Measurements from ENCODE around the gene RASL10A.

GRCh38 chr22:29265929-29266328, 49.6 kb downstream of the RASL10A start:
- TF ChIP-seq, protein P1, sequence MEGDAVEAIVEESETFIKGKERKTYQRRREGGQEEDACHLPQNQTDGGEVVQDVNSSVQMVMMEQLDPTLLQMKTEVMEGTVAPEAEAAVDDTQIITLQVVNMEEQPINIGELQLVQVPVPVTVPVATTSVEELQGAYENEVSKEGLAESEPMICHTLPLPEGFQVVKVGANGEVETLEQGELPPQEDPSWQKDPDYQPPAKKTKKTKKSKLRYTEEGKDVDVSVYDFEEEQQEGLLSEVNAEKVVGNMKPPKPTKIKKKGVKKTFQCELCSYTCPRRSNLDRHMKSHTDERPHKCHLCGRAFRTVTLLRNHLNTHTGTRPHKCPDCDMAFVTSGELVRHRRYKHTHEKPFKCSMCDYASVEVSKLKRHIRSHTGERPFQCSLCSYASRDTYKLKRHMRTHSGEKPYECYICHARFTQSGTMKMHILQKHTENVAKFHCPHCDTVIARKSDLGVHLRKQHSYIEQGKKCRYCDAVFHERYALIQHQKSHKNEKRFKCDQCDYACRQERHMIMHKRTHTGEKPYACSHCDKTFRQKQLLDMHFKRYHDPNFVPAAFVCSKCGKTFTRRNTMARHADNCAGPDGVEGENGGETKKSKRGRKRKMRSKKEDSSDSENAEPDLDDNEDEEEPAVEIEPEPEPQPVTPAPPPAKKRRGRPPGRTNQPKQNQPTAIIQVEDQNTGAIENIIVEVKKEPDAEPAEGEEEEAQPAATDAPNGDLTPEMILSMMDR (conservative IDR thresholded peaks at IDR 0.05; ENCODE audit: low read depth in 2 of 2): no peak
- TF ChIP-seq EZH2phosphoT487 (IDR thresholded peaks at IDR 0.05; ENCODE audit: unreplicated experiment) (no peak), EZH2 (IDR thresholded peaks at IDR 0.05; ENCODE audit: low read depth, unreplicated experiment) (no peak), STAT1 (IDR thresholded peaks at IDR 0.05; ENCODE audit: unreplicated experiment) (no peak), CREB1 (CRISPR knock-in tag; IDR thresholded peaks at IDR 0.05; ENCODE audit: low read depth) (no peak), JUNB (IDR thresholded peaks at IDR 0.05; ENCODE audit: unreplicated experiment) (no peak), POLR2AphosphoS5 (IDR thresholded peaks at IDR 0.05; ENCODE audit: low read depth) (no peak), REST (IDR thresholded peaks at IDR 0.05; ENCODE audit: unreplicated experiment) (no peak)
- TF ChIP-seq, protein P2, sequence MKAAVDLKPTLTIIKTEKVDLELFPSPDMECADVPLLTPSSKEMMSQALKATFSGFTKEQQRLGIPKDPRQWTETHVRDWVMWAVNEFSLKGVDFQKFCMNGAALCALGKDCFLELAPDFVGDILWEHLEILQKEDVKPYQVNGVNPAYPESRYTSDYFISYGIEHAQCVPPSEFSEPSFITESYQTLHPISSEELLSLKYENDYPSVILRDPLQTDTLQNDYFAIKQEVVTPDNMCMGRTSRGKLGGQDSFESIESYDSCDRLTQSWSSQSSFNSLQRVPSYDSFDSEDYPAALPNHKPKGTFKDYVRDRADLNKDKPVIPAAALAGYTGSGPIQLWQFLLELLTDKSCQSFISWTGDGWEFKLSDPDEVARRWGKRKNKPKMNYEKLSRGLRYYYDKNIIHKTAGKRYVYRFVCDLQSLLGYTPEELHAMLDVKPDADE (IDR thresholded peaks at IDR 0.05): no peak

Data from GM23338 (cell line).